Measurements from ENCODE around the gene ZFHX3.

The ZFHX3 gene

DNA sequence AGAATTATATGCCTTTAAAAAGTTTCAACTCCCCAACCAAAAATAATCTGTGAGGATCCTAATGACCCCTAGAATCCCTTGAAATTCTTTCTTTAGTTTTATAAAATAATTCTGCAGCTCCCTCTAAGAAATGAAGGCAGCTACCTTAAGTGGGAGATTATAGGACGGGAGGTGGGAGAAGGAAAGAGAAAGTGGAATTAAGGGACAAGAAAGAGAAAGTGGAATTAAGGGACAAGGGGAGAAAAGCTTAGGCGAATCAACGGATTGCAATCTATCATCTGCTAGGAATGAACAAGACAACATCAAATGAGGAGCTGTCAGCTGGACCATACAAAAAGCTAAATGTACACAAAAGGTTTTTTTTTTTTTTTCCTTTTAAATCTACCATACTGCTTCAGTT, 262.0 kb downstream of the ZFHX3 start:
- no peak for DNase-seq

DNA sequence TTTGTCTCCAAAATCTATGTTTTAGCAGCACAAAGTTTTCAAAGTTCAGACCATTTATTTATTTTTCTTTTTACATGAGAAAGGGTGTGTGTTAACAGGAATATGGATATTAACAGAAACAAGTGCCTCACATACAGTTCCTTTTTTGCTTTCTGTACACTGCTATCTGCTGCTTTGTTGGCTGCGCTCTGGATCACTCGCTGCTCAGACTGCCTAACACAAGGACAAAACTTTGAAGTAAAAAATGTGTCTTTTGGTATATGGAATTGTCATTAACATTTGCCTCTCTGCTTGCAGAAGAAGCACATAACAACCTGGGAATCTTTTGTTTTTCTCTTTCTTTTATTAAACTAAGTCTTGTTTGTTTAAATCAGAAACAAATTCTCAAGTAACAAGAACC, 262.8 kb downstream of the ZFHX3 start:
- no peak for DNase-seq

- DNase-seq, result no peak
These were observed 264.1 kb downstream of the ZFHX3 start for GRCh38 chr16:72783716-72784318.

DNA sequence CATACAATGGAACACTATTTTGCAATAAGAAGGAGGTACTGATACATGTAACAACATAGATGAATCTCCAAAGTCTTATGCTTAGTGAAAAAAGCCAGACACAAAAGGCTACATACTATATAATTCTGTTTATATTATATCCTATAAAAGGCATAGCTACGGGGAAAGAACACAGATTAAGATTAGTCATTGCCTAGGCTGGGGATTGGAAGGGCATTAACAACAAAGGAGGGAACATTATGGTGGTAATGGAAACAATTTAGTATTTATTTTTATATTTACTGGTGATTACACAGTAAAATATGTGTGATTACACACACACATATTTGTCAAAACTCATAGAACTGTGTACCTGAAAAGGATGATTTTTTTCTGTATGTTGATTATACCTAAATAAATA, 278.1 kb downstream of the ZFHX3 start:
- DNase-seq, result no peak

- no peak for DNase-seq
These were observed 279.3 kb downstream of the ZFHX3 start for GRCh38 chr16:72768591-72768990.

DNA sequence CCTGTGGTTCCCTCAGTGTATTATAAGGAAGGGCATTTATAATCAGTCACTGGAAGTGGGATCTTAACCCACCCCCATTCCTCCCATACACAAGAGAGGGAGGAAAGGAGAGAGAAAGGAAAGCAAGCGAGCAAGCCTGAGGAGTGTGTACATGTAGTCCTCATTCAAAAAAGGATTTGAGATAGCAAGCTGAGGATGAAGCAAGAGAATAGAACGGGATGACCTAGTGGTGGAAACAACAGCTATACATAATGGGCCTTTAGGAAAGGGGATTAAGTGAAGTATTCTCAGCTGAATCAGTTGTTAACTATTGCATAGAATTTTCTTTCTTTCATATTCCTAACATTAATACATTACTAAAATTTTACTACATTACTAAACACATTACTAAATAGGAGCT, 281.4 kb downstream of the ZFHX3 start:
- DNase-seq, result no peak

GRCh38 chr16:72764015-72764654, 283.8 kb downstream of the ZFHX3 start:
- DNase-seq, result no peak

- DNase-seq, result no peak
These were observed 287.3 kb downstream of the ZFHX3 start for GRCh38 chr16:72760581-72760980.

- DNase-seq, result no peak
These were observed 294.0 kb downstream of the ZFHX3 start for GRCh38 chr16:72753881-72754280.

DNA sequence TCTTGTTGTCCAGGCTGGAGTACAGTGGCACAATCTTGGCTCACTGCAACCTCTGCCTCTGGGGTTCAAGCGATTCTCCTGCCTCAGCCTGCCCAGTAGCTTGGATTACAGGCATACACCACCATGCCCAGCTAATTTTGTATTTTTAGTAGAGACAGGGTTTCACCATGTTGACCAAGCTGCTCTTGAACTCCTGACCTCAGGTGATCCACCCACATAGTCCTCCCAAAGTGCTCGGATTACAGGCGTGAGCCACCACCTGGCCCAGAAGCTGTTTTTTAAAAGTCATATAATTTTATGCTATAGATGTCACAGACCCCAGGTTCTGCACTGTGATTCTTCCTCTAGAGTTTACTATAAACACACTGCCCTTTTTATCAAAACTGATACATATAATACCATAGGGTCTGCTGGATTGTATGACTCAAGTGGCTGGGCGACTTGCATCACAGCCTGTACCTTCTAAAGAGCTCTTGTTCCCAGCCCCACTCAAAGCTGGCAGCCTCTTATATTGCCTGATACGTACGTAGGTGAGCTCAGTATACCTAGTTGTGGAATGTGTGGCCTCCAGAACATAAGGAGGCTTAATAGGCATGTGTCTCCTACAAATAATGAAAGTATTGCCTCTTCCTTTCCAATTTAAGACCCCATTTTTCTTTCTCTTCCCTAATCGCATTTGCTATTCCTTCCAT, 295.8 kb downstream of the ZFHX3 start:
- no peak for DNase-seq

- no peak for DNase-seq
These were observed 296.9 kb downstream of the ZFHX3 start for GRCh38 chr16:72751076-72751475.

GRCh38 chr16:72749091-72749490, 298.8 kb downstream of the ZFHX3 start:
- no peak for DNase-seq

GRCh38 chr16:72744076-72744793, 303.7 kb downstream of the ZFHX3 start:
- DNase-seq, result no peak

DNA sequence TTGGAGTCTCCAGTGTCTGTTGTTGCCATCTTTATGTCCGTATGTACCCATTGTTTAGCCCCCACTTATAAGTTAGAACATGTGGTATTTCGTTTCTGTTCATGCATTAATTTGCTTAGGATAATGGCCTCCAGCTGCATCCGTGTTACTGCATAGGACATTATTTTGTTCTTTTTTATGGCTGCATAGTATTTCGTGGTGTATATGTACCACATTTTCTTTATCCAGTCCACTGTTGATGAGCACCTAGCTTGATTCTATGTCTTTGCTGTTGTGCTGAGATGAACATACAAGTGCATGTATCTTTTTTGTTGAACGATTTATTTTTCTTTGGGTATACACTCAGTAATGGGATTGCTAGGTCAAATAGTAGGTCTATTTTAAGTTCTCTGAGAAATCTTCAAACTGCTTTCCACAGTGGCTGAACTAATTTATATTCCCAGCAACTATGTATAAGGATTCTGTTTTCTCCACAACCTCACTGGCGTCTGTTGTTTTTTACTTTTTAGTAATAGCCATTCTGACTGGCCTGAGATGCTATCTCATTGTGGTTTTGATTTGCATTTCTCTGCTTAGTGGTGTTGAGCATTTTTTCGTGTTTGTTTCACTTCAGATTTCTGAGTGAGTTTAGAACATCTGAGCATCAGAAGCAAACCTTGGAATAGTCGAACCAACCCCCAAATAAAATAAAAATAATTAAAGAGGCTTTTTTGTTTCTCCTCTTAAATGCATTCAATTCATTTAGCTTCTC, 304.7 kb downstream of the ZFHX3 start:
- DNase-seq, result no peak

DNA sequence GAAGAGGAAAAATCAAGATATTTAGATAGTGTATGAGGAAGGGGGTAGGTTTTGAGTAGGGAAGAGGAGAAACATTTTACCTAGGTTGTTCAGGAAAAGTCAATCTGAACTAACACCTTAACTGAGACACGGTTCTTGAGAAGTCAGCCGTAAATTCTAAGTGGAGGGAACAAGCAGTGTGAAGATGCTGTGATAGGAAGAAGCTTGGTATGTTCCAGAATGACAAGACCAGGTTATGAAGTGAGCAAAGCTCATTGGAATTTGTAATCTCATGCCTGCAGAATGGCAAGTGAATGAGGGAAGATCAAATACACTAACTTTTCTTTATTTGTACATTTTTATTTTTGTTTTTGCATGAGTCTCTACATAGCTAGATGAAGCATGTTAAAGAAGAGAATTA, 307.6 kb downstream of the ZFHX3 start:
- DNase-seq, result no peak

GRCh38 chr16:72739577-72739976, 308.4 kb downstream of the ZFHX3 start:
- no peak for DNase-seq

GRCh38 chr16:72736074-72736473, 311.9 kb downstream of the ZFHX3 start:
- DNase-seq, result no peak
